Fibroblast of pulmonary artery (primary cell): Measurements from ENCODE around the gene CROCC2.

Source experiments
- DNase-seq: peaks from one replicate; pipeline ENCODE4 v3.0.0-alpha.2; 2010; ENCODE audit warnings: low read depth
- H3K4me3 ChIP-seq: replicated peaks from 2 replicates; pipeline ENCODE4 v1.5.1; 2011; ENCODE audit warnings: low read depth, mild to moderate bottlenecking, control low read depth, low read length, moderate library complexity
- CTCF ChIP-seq: IDR thresholded peaks from 2 replicates; pipeline ENCODE4 v1.5.1; 2011; ENCODE audit warnings: mild to moderate bottlenecking, control low read depth, low read length, inconsistent platforms; ENCODE audit errors: missing control alignments

CROCC2 gene

GRCh38 chr2:240884745-240885144 lies 21.4 kb upstream of the CROCC2 start:
- DNase-seq: no peak
- TF ChIP-seq CTCF: no peak
- H3K4me3 ChIP-seq: no peak overlapping the region

- TF ChIP-seq CTCF: no peak
- H3K4me3 ChIP-seq: no peak overlapping the region
- DNase-seq: no peak
These were observed 20.6 kb upstream of the CROCC2 start for GRCh38 chr2:240885566-240885965.

- DNase-seq: no peak
- no peak overlapping the region for H3K4me3 ChIP-seq
- TF ChIP-seq CTCF: no peak
These were observed 20.0 kb upstream of the CROCC2 start for GRCh38 chr2:240886023-240886565.

GRCh38 chr2:240886678-240887609 lies 19.2 kb upstream of the CROCC2 start:
- no peak overlapping the region for H3K4me3 ChIP-seq
- no peak for TF ChIP-seq CTCF
- DNase-seq: no peak

- DNase-seq: no peak
- no peak overlapping the region for H3K4me3 ChIP-seq
- no peak for TF ChIP-seq CTCF
These were observed 18.5 kb upstream of the CROCC2 start for GRCh38 chr2:240887631-240888030.

- no peak for TF ChIP-seq CTCF
- H3K4me3 ChIP-seq: no peak overlapping the region
These were observed 17.8 kb upstream of the CROCC2 start for GRCh38 chr2:240888130-240888889.

More at GRCh38 chr2:240888130-240888889, 17.8 kb upstream of the CROCC2 start:
- DNase-seq: no peak
